ENCODE data around the gene TENM3. TPM values are rescaled to one million over a fixed set of nuclear protein-coding genes. Genes with fewer than 3 reads are reported as not detected.

The TENM3 gene
- total RNA-seq, 2 donors from 2014 or later: 39.5 to 51.9 TPM

DNA sequence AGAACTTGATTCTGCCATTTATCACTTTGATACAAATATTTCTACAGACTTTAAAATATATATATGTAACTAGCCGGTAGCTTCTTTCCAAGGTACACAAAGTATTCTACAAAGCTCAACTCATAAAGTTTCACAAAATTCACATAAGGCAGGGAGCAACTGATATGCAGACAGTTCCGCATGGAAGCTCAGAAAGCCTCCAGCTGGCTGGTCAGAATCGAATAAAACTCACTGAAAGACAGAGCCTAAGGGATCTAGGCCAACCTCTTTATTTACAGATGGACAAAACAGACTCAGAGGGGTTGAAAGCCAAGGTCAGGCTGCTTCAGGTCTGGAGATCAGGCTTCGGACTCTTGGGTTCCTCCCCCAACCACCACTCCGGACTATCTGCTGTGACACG is 543.8 kb downstream of the TENM3 start:
- no peaks in the 10 kb centered on the region for H3K27me3 ChIP-seq (ENCODE audit: control insufficient read depth, insufficient read depth, low read length, poor library complexity, severe bottlenecking)
- Mint-ChIP-seq H3K4me3 (no peak overlapping the region), H3K27me3 (ENCODE audit: insufficient read depth) (no peaks in the 10 kb centered on the region), H3K9me3 (peaks cover 16% of the 10 kb centered on the region), H3K27ac (no peak overlapping the region), H3K36me3 (ENCODE audit: low read depth) (peaks cover 31% of the 10 kb centered on the region), H3K4me1 (no peaks in the 10 kb centered on the region)
- no peaks in the 10 kb centered on the region for H3K4me1 ChIP-seq (ENCODE audit: control insufficient read depth, insufficient read depth, low read length)
- H3K9me3 ChIP-seq (ENCODE audit: control insufficient read depth, low read length): peaks cover 14% of the 10 kb centered on the region
- TF ChIP-seq, protein P1, sequence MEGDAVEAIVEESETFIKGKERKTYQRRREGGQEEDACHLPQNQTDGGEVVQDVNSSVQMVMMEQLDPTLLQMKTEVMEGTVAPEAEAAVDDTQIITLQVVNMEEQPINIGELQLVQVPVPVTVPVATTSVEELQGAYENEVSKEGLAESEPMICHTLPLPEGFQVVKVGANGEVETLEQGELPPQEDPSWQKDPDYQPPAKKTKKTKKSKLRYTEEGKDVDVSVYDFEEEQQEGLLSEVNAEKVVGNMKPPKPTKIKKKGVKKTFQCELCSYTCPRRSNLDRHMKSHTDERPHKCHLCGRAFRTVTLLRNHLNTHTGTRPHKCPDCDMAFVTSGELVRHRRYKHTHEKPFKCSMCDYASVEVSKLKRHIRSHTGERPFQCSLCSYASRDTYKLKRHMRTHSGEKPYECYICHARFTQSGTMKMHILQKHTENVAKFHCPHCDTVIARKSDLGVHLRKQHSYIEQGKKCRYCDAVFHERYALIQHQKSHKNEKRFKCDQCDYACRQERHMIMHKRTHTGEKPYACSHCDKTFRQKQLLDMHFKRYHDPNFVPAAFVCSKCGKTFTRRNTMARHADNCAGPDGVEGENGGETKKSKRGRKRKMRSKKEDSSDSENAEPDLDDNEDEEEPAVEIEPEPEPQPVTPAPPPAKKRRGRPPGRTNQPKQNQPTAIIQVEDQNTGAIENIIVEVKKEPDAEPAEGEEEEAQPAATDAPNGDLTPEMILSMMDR (conservative IDR thresholded peaks at IDR 0.05): no peak
- WGBS, 2 experiments (ENCODE audit: insufficient coverage in 1 of 2, insufficient read length in 1 of 2): 91 to 100% methylated on average over 2 to 6 of the region's 6 CpGs
- no peak overlapping the region for H3K4me3 ChIP-seq (ENCODE audit: low read length)
- no peak for DNase-seq
- H3K36me3 ChIP-seq (ENCODE audit: control insufficient read depth, insufficient read depth, low read length): peaks cover 15% of the 10 kb centered on the region
- no peak overlapping the region for H3K9ac ChIP-seq (ENCODE audit: extremely low read depth, low read length, poor library complexity, severe bottlenecking)
- H3K27ac ChIP-seq (ENCODE audit: low read depth, low read length): no peak overlapping the region

DNA sequence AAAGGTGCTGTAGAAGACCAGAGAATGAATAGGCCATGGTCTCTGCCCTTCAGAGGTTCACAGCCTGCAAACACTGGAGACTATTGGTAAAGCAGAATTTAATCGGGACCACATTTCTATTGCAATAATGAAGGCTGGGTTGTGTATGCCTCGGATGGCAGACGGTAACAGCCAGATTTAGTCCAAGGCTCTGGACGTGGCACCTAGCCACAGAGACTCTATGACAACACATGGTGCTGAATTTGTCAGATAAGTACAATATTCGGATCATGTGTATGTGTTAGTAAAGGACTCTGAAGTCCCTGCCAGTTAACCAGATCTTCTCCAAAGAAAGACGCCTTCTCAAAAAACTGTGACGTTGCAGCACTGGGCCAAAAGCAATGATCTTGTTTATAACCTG is 545.0 kb downstream of the TENM3 start:
- Mint-ChIP-seq H3K36me3 (ENCODE audit: low read depth) (peaks cover 43% of the 10 kb centered on the region), H3K4me1 (no peaks in the 10 kb centered on the region), H3K9me3 (peaks cover 16% of the 10 kb centered on the region), H3K27me3 (ENCODE audit: insufficient read depth) (no peaks in the 10 kb centered on the region), H3K27ac (no peak overlapping the region), H3K4me3 (no peak overlapping the region)
- Histone ChIP-seq H3K36me3 (ENCODE audit: control insufficient read depth, insufficient read depth, low read length) (peaks cover 27% of the 10 kb centered on the region), H3K27me3 (ENCODE audit: control insufficient read depth, insufficient read depth, low read length, poor library complexity, severe bottlenecking) (no peaks in the 10 kb centered on the region), H3K4me3 (ENCODE audit: low read length) (no peak overlapping the region), H3K9me3 (ENCODE audit: control insufficient read depth, low read length) (peaks cover 18% of the 10 kb centered on the region), H3K4me1 (ENCODE audit: control insufficient read depth, insufficient read depth, low read length) (no peaks in the 10 kb centered on the region), H3K9ac (ENCODE audit: extremely low read depth, low read length, poor library complexity, severe bottlenecking) (no peak overlapping the region), H3K27ac (ENCODE audit: low read depth, low read length) (no peak overlapping the region)
- DNase-seq: no peak
- TF ChIP-seq, protein P1 (conservative IDR thresholded peaks at IDR 0.05): no peak
- WGBS, 2 experiments (ENCODE audit: insufficient coverage in 1 of 2, insufficient read length in 1 of 2): 93 to 98% methylated on average over 7 of the region's 7 CpGs

DNA sequence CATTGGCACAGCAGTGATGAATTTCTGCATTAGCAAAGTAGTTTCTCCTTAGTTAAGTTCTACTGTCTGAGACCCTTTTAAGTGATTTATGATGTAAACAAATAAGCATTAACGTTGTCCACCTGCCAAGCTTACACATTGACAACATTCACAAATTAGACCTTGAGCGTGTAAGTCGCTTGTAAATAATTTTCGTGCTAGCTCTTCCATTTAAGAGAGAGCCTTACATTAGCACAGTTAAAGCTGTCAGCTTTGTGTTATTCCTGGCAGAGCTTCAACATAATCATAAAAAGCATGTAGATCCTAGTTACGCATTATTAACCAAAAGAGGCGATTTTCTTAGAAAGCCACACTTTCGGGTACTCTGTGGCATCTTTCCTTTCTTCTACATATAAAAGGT is 546.3 kb downstream of the TENM3 start:
- 93 to 94% methylated on average over 7 of the region's 7 CpGs for whole genome bisulfite sequencing, 2 experiments (ENCODE audit: insufficient coverage in 1 of 2, insufficient read length in 1 of 2)
- Mint-ChIP-seq H3K4me3 (no peak overlapping the region), H3K4me1 (no peaks in the 10 kb centered on the region), H3K9me3 (peaks cover 18% of the 10 kb centered on the region), H3K27ac (no peak overlapping the region), H3K27me3 (ENCODE audit: insufficient read depth) (no peaks in the 10 kb centered on the region), H3K36me3 (ENCODE audit: low read depth) (peaks cover 56% of the 10 kb centered on the region)
- peaks cover 31% of the 10 kb centered on the region for H3K9me3 ChIP-seq (ENCODE audit: control insufficient read depth, low read length)
- H3K27me3 ChIP-seq (ENCODE audit: control insufficient read depth, insufficient read depth, low read length, poor library complexity, severe bottlenecking): no peaks in the 10 kb centered on the region
- H3K9ac ChIP-seq (ENCODE audit: extremely low read depth, low read length, poor library complexity, severe bottlenecking): no peak overlapping the region
- TF ChIP-seq, protein P1 (conservative IDR thresholded peaks at IDR 0.05): no peak
- H3K4me1 ChIP-seq (ENCODE audit: control insufficient read depth, insufficient read depth, low read length): no peaks in the 10 kb centered on the region
- H3K4me3 ChIP-seq (ENCODE audit: low read length): no peak overlapping the region
- no peak for DNase-seq
- no peak overlapping the region for H3K27ac ChIP-seq (ENCODE audit: low read depth, low read length)
- H3K36me3 ChIP-seq (ENCODE audit: control insufficient read depth, insufficient read depth, low read length): peaks cover 40% of the 10 kb centered on the region

Measured in endodermal cell (in vitro differentiated cells).